HG03097 (cell line): ENCODE measurements around the gene NUP160.
"Not testable (repeated sequence)": the region's sequence is repeated elsewhere in the genome, so short reads cannot be mapped to it uniquely, and the experiment has no call there.

Source experiments
- ATAC-seq: cut with Tn5 transposase; IDR thresholded peaks from one replicate; pipeline ENCODE4 v1.9.1; 2021; ENCODE audit not compliant: unreplicated experiment, low FRiP score

The NUP160 gene

DNA sequence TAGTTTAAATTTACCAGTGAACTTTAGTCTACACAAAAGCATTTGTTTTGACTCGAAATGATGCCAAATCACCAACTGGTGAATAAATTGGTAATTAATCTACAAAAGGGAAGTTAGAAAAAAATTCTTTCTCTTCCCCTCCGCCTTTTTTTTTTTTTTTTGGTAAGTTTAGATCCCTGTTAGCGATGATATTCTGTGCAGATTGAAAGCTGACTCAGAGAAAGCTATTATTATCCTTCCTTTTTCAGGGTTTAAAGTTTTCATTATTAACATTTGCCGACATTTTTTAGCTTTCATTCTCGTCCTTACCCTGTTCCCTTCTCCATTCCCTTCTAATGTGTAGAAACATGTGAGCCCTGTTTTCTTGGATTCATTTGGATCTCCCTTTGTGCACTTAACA lies 16.8 kb upstream of the NUP160 start:
- ATAC-seq: no peak

DNA sequence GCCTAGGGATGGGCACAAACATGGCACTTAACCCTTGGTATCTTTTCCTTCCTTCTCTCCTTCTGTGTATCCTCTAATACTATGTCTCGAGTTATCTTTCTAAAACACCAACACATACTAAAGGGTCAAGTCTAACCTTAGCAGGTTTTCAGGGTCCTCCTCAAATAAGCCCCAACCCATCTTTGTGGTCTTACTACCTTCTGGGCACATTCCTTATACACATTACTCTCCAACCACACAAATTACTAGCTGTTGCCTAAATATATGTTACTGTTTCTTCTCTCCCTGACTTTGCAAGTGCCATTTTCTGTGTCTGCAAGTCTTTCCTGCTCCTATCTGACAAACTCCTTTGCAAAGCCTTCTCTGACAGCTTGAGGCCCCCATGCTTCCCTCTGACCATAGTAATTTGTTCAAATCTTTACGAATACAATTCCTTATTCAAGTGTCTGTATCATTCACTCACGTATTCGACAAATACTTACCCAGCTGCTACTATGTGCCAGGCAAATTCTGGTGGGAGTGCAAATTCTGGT lies 15.8 kb upstream of the NUP160 start:
- ATAC-seq: no peak

DNA sequence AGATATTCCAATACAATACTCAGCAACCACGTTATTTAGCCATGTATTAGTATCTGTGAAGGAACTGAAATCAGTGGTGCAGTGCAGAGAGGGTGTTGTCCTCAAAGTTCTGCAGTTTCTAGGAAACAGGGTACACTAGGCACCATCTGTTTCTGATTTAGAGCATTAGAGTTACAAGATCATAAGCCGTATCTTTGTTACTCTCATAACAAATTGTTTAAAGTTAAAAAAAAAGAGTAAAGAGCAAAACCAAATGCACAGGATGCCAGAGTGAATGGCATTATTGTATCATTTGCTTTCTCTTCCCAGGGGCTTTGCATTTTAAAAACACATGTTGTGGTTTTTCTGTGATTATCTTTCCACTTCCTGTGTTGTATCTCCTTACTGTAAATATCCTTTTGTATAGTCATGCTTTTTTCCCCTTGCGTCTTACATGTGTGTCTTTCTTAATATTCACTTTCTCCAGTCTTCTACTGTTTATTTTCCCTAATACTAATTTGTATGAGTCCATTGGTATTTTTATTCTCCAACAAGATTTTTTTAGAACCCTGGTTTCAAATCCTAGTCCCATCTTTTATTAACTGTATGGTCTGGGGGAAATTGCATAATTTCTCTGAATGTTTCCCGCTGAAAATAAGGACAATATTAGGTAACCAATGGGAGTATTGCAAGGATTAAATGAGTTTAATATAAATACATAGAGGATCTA lies 15.2 kb upstream of the NUP160 start:
- peak; percentile 55 for ATAC-seq

DNA sequence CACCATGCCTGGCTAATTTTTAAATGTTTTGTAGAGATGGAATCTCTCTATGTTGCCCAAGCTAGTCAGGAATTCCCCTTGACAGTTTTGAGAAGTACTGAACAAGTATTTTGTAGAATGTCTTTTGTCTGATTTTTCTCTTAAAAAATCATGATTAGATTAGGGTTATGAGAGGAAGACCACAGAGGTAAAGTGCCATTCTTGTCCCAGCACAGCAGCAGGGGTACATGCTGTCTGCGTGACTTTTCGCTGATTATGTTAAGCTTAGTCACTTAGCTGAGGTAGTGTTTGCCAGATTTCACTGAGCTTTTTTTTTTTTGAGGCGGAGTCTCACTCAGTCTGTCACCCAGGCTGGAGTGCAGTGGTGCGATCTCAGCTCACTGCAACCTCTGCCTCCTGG lies 13.6 kb upstream of the NUP160 start:
- ATAC-seq: no peak

DNA sequence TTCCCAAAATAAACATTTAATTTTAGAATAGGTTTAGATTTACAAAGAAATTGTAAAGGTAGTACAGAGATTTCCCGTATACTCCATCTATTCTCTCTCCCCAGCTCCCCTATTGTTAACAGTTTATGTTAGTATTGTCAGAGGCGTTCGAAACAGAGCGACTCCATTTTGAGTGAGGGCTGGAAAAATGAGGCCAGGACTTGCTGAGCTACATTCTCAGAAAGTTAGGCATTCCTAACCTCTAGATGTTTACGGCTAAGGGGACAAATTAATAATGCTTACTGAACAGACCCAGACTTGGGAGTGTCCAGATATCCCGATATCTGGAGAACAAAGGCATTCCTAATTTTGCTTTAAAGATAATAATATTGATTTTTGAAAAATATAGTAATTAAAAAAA lies 12.4 kb upstream of the NUP160 start:
- ATAC-seq: no peak

DNA sequence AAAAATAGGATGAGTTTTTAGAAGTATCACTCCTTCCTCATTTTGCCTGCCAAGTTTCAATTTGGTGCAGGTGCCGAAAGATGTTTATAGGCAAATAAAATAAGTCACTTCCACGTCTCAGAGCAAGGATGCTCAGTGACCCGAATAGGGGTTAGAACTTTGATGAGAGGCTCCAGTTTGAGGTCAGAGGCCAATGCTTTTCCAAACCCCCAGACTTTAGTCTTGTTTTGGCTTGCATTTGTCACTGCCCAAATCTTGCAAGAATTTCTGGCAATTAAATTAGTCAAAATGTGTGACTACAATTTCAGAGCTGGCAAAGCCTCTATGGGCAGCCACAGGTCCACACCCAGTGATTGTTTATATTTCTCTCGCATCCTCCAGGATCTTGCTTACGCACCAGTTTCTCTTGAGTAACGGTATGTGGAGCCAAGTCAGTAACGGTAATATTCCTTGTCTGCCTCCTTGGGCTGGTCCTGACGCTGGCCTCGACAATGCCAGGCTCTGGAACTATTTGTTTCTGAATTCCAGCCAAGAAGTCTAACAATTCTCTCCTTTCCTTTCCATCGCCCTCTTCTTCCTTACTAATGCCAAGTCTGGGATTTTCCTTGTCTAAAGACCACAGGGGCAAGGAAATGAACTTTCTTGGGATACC lies 9.9 kb upstream of the NUP160 start:
- ATAC-seq: no peak

DNA sequence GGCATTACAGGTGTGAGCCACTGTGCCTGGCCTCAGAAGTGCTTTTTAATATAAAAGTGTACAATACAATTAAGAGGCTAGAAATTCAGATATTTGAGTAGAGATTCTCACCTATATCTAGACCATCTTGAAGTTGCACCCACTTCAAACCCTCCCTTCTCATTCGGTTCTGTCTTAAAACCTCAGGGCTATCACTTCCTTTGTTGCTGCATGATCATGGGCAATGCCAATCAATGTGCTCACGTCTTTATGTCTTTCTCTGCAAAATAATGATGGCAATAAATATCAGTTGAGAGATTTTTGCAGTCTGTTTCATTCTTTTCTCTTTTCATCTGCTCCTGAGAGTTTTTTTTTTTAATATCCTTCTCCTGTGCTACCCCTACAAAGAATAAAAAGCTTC lies 9.3 kb upstream of the NUP160 start:
- no peak for ATAC-seq

DNA sequence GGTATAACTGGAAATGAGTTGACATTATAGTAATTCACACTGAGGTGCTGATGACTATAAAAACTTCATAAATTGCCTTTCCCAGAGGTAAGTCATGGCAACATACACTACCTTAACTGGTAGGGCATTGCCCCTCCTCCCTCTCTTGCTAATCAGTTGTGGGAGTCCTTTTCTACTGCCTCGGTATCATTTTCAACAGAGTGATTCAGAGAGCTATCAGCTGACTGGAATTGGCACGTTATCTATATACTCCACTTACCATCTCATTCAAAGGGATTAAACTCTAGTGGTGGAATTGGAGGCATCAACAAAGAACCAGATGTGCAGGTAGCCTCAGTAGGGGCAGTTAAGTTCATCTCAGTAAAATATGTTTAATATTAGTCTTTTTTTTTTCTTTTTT lies 8.0 kb upstream of the NUP160 start:
- ATAC-seq: no peak

DNA sequence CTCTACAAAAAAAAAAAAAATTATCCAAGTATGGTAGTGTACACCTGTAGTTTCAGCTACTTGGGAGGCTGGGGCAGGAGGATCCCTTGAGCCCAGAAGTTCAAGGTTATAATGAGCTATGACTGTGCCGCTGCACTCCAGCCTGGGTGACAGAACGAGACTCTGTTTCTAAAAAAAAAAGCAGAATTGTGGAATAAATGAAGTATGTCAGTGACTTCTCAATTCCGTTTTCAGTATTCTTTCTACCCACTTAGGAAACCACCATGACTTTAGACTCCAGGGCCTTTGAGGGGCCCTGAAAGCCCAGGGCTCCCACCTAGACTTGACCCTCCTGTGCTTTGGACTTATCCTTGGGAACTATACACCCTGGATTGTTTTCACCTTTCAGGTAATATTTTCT lies 6.5 kb upstream of the NUP160 start:
- ATAC-seq: no peak

DNA sequence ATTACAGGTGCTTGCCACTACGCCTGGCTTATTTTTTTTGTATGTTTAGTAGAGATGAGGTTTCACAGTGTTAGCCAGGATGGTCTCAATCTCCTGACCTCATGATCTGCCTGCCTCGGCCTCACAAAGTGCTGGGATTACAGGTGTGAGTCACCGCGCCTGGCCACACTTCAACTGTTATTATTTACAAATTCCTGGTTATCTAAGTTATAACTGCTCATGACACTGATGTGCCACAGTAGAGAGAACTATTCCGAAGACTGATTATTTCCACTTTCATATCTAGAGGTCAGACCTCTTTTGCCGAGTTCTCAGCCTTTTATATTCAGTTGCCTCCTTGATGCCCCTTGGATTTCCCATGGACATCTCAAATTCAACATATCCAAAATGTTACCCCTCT lies 3.9 kb upstream of the NUP160 start:
- no peak for ATAC-seq

DNA sequence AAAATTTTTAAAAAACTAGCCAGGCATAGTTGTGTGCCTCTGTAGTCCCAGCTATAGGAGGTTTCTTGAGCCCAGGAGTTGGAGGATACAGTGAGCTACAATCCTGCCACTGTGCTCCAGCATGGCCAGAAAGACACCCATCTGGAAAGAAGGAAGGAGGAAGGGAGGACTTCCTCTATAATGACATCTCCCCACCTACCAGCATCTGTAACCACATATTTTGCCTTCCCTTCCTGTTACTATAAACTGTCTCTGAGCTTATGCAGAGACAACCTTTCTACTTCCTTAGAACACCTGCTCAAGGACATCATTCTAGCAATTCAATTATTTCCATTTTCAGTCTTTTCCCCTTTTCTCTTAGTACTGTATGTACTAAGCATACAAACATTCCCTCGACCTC lies 2.2 kb upstream of the NUP160 start:
- no peak for ATAC-seq

DNA sequence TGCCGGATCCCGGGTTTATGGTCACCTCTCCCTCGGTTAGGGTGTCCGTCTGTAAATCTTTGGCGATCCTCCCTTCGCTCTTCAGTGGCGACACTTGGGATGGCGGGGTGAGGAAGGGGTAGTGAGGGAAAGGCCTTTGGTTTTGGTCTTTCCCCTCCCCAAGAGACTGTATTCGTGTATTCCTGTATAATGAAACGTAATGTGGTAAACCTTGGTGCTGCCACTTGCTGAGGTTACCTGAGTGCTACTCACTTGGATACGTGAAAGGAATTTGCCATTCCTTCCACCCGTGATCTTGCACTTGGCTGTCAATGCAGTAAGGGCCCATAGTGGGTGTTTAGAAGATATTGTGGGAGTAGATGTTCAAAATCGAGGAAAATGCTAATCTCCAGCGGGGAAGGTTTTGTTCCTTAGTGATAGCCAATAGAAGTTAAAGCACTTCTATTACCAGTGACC lies 578 bp upstream of the NUP160 start:
- ATAC-seq: no peak

DNA sequence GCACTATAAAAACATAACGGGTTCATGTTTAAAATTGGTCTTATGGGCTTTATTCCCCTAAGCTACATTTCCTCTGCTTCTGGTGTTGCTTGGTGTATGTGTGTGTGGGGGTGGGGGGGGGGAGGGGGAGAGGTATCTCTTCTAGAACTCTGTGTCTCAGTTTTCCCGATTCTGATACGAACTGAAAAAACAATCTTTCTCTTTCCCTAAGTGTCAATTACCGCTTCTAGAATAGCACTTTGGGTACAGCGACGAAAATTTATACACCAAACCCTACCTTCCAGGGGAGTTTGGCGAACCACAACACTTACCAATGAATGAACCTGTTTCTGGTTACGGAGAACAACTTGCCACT lies 636 bp downstream of the NUP160 start:
- ATAC-seq: no peak

DNA sequence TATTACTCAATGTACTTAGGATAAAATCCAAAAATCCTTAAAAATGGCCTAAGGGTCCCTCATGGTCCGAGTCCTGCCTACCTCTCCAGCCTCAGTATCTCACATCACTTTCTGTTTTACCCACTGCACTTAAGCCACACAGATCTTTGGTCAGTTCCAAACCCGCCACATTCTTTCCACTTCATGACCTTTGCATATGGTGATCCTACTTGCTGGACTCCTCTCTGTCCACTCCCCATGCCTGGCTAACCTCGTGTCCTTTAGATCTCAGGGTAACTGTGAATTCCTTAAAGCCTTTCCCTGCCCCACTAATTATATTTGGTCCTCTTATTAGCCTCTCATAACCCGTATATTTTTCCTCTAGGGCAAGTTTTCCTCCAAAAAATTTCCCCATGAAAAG lies 1.2 kb downstream of the NUP160 start:
- ATAC-seq: no peak

DNA sequence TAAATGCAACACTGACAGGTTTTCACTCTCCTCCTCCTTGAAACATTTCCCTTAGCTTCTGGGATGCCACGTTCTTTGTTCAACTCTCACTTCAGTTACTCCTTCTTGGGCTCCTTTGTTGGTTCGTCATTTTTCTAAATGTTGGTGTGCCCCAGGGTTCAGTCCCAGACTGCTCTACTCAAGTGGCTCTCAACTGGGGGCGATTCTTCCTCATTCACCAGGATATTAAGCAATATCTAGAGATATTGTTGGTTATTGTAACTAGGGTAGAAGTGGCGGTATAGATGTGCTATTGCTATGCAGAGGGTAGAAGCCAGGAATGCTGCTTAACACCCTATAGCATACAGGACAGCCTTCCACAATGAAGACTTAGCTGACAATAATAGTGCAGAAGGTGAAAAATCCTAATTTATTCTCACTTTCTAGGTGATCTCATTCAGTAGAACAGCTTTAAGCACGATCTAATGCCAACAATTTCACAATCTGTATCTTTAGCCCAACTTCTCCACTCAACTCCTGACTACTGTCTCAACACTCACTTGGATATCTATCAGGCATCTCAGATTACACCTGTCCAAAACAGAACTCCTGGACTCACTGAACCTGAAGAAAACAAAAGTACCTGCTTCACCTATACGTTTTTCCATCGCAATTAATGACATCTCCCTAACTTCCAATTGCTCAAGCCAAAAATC lies 4.6 kb downstream of the NUP160 start:
- no peak for ATAC-seq

DNA sequence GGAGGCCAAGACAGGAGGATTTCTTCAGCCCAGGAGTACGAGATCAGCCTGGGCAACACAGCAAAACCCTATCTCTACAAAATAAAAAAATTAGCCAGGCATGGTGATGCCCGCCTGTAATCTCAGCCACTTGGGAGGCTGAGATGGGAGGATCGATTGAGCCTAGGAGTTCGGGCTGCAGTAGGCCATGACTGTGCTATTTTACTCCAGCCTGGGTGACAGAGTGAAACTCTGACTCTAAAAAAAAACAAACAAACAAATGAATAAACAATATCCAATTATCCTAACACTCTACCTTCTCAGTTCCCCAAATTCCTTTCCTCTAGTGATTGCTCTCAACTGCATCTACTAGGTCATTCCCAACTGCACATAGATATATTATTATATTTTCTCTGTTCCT lies 5.4 kb downstream of the NUP160 start:
- ATAC-seq: no peak

DNA sequence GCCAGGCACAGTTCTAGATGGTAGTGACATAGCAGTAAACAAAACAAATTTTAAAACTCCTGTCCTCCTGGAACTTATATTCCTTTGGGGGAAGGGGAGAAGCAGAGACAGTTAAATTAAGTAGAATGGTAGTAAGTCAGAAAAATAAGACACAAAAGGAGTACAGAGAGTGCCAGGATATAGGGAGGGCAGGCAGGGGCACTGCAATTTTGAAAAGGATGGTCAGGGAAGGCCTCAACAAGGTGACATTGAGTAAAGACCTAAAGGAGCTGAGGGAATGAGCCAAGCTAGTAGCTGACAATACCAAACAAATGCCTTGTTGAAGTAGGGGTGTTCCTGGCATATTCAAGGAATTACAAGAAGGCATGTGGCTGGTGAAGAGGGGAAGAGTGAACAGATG lies 10.2 kb downstream of the NUP160 start:
- ATAC-seq: no peak

DNA sequence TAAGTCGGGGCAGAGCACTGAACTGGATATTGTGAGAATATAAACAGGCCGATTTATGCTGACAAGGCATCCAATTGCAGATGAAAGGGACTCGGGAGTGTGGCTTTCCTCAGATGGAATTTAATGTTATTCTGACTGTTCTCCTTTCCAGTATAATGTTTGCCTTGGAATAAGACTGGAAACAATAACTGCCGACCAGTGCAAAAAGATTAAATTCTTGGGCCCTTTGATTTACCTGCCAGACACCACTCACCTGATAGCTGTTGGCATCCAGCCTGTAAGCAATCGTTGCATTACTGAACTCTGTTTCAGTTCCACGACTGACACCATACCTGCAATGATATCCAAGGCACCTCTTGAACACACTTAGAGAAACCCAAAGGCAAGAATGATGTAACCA lies 10.9 kb downstream of the NUP160 start:
- ATAC-seq: no peak

DNA sequence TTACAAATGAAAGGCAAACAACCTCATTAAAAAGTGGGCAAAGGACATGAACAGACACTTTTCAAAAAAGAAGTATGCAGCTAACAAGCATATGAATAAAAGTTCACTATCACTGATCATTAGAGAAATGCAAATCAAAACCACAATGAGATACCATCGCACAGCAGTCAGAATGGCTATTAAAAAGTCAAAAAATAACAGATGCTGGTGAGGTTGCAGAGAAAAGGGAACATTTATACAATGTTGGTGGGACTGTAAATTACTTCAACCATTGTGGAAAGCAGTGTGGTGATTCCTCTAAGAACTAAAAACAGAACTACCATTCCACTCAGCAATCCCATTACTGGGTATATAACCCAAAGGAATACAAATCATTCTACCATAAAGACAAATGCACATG lies 18.1 kb downstream of the NUP160 start:
- ATAC-seq: not testable (repeated sequence)

DNA sequence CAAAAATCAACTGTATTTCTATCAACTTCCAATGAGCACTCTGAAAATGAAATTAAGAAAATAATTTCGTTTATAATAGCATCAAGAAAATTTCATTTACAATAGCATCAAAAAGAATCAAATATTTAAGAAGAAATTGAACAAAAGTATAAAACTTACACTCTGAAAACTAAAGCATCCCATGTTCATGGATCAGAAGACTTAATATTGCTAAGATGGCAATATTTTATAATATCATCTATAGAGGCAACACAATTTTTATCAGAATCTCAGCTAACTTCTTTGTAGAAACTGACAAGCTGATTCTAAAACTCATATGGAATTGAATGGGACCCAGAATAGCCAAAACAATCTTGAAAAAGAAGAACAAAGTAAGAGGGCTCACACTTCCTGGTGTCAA lies 19.9 kb downstream of the NUP160 start:
- ATAC-seq: no peak

DNA sequence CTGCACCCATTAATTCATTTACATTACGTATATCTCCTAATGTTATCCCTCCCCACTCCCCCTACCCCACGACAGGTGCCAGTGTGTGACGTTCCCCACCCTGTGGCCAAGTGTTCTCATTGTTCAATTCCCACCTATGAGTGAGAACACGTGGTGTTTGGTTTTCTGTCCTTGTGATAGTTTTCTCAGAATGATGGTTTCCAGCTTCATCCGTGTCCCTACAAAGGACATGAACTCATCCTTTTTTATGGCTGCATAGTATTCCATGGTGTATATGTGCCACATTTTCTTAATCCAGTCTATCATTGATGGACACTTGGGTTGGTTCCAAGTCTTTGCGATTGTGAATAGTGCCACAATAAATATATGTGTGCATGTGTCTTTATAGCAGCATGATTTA lies 25.5 kb downstream of the NUP160 start:
- ATAC-seq: not testable (repeated sequence)

DNA sequence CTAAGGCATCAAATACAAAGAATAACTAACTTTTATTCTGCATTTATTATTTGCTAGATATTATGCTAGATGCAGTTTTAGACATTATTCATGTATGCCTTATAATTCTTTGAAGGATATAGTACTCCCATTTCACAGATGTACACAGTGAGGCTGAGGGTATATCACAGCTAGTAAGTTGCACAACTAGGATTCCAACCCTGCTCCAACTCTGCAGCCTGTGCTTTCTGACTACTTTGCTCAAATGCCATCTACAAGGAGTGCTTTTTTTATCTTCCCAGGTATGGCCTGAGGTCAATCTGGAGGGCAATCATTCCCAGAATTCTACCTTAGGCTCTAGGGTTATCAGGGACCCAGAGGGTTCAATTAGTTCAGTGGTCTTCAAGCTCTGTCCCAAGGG lies 28.4 kb downstream of the NUP160 start:
- no peak for ATAC-seq
